Liver (tissue), 9 donors: ENCODE data around the gene RSU1. TPM values are rescaled to one million over a fixed set of nuclear protein-coding genes. Genes with fewer than 3 reads are reported as not detected.
A peak's percentile ranks its signal among the peaks of the same experiment; 100 is the strongest.

Experiments
- DNase-seq: peaks from one replicate; pipeline ENCODE4 v3.0.0-alpha.2; 2017; ENCODE audit warnings: low spot score
- H3K27ac ChIP-seq, 2 donors: one replicate each; pipeline ENCODE4 v1.7.0; 2013; ENCODE audit warnings: inconsistent platforms in 2 of 2, low read length in 2 of 2, control low read depth in 1 of 2, low read depth in 1 of 2, mild to moderate bottlenecking in 1 of 2
- H3K27me3 ChIP-seq, 4 donors: one replicate each; pipeline versions ENCODE4 v1.6.1 to v1.7.0; 2013; ENCODE audit warnings: low read length in 3 of 4, inconsistent platforms in 1 of 4, mild to moderate bottlenecking in 1 of 4, moderate library complexity in 1 of 4; ENCODE audit not compliant: control insufficient read depth in 4 of 4, insufficient read depth in 4 of 4
- H3K36me3 ChIP-seq, 4 donors: one replicate each; pipeline versions ENCODE4 v1.6.1 to v1.7.0; 2013; ENCODE audit warnings: low read length in 3 of 4, mild to moderate bottlenecking in 3 of 4, low read depth in 1 of 4, moderate library complexity in 1 of 4; ENCODE audit not compliant: control insufficient read depth in 4 of 4, insufficient read depth in 3 of 4
- H3K4me1 ChIP-seq, 4 donors: one replicate each; pipeline versions ENCODE4 v1.6.1 to v1.7.0; 2013; ENCODE audit warnings: low read length in 3 of 4, mild to moderate bottlenecking in 3 of 4, moderate library complexity in 1 of 4; ENCODE audit not compliant: control insufficient read depth in 4 of 4, insufficient read depth in 4 of 4
- H3K4me3 ChIP-seq, 3 donors: one replicate each; pipeline versions ENCODE4 v1.6.1 to v1.7.0; 2013; ENCODE audit warnings: low read length in 3 of 3, control low read depth in 1 of 3, low read depth in 1 of 3, mild to moderate bottlenecking in 1 of 3
- H3K9ac ChIP-seq, 2 donors: one replicate each; pipeline ENCODE4 v1.7.0; 2013; ENCODE audit warnings: low read length in 2 of 2, mild to moderate bottlenecking in 2 of 2, moderate library complexity in 2 of 2, control low read depth in 1 of 2, low read depth in 1 of 2
- H3K9me3 ChIP-seq, 4 donors: one replicate each; pipeline versions ENCODE4 v1.6.1 to v1.7.0; 2013; ENCODE audit warnings: low read length in 3 of 4; ENCODE audit not compliant: control insufficient read depth in 4 of 4
- ATF3 ChIP-seq: IDR thresholded peaks from 2 replicates; pipeline ENCODE4 v1.6.1; 2016; ENCODE audit warnings: antibody characterized with exemption
- CTCF ChIP-seq: fragments of 150-350 bp; IDR thresholded peaks from 2 replicates; pipeline ENCODE4 v1.5.1; 2017; ENCODE audit warnings: improper control_type of control experiment, low read depth, low read length; ENCODE audit not compliant: missing input control
- FOXA1 ChIP-seq: IDR thresholded peaks from 2 replicates; pipeline ENCODE4 v1.6.1; 2016; ENCODE audit warnings: antibody characterized with exemption
- FOXA2 ChIP-seq: IDR thresholded peaks from 2 replicates; pipeline ENCODE4 v1.6.1; 2016; ENCODE audit warnings: antibody characterized with exemption
- GABPA ChIP-seq, 2 donors: IDR thresholded peaks in 1 of 2; conservative IDR thresholded peaks in 1 of 2; 2 replicates each; pipeline ENCODE4 v1.6.1; 2016; ENCODE audit warnings: antibody characterized with exemption in 2 of 2, mild to moderate bottlenecking in 1 of 2, moderate library complexity in 1 of 2
- HNF4A ChIP-seq, 2 donors: conservative IDR thresholded peaks; 2 replicates each; pipeline ENCODE4 v1.6.1; 2016; ENCODE audit warnings: antibody characterized with exemption in 2 of 2, mild to moderate bottlenecking in 2 of 2
- HNF4G ChIP-seq: IDR thresholded peaks from 2 replicates; pipeline ENCODE4 v1.6.1; 2016; ENCODE audit warnings: antibody characterized with exemption
- JUND ChIP-seq, 2 donors: IDR thresholded peaks; 2 replicates each; pipeline ENCODE4 v1.6.1; 2016; ENCODE audit warnings: antibody characterized with exemption in 2 of 2
- MAX ChIP-seq: IDR thresholded peaks from 2 replicates; pipeline ENCODE4 v1.6.1; 2016; ENCODE audit warnings: antibody characterized with exemption
- NR2F2 ChIP-seq: IDR thresholded peaks from 2 replicates; pipeline ENCODE4 v1.6.1; 2016; ENCODE audit warnings: antibody characterized with exemption
- RAD21 ChIP-seq, 2 donors: IDR thresholded peaks; 2 replicates each; pipeline ENCODE4 v1.6.1; 2016; ENCODE audit warnings: antibody characterized with exemption in 2 of 2, mild to moderate bottlenecking in 2 of 2
- REST ChIP-seq: IDR thresholded peaks from 2 replicates; pipeline ENCODE4 v1.6.1; 2016; ENCODE audit warnings: antibody characterized with exemption, mild to moderate bottlenecking
- RXRA ChIP-seq, 2 donors: IDR thresholded peaks; 2 replicates each; pipeline ENCODE4 v1.6.1; 2017 to 2018; ENCODE audit warnings: antibody characterized with exemption in 2 of 2, mild to moderate bottlenecking in 1 of 2
- SP1 ChIP-seq: IDR thresholded peaks from 2 replicates; pipeline ENCODE4 v1.6.1; 2018; ENCODE audit warnings: antibody characterized with exemption, mild to moderate bottlenecking
- TAF1 ChIP-seq: conservative IDR thresholded peaks from 2 replicates; pipeline ENCODE4 v1.6.1; 2016; ENCODE audit warnings: antibody characterized with exemption, mild to moderate bottlenecking
- YY1 ChIP-seq: IDR thresholded peaks from 2 replicates; pipeline ENCODE4 v1.6.1; 2016; ENCODE audit warnings: antibody characterized with exemption, mild to moderate bottlenecking
- ZBTB33 ChIP-seq: IDR thresholded peaks from 2 replicates; pipeline ENCODE4 v1.6.1; 2016; ENCODE audit warnings: antibody characterized with exemption
- WGBS: extraction: QIAGEN DNeasy Blood & Tissue Kit; methylation state at CpG from one replicate; pipeline ENCODE4 v1.1.7; 2013; 5-methylcytosine and 5-hydroxymethylcytosine counted together
- polyA plus RNA-seq, 2 donors: library from polyadenylated mRNA; stranded (reverse) in 1 of 2; unstranded in 1 of 2; fragments of 200-250 nt in 1 of 2; fragments of >200 nt in 1 of 2; fragmentation: Nextera tagmentation in 1 of 2; extraction: Ambion mirVana in 1 of 2; gene quantifications; one replicate each; pipeline versions ENCODE4 v1.2.1 to v1.2.3, GENCODE V29; 2013 to 2015
- total RNA-seq, 2 donors: library from RNA; depleted of rRNA; stranded (reverse); fragments of >200 nt; gene quantifications; one replicate each; pipeline ENCODE4 v1.2.3, GENCODE V29; 2014
- donor health status: healthy.
- donor health status: healthy.
- donor health status: healthy.
- donor health status: healthy.
- donor health status: healthy.

RSU1 gene
- total and polyA plus RNA-seq, 4 donors = 19.2 to 38.2 (median 28.0) TPM

GRCh38 chr10:16845248-16845647, 28.0 kb upstream of the RSU1 start:
- Histone ChIP-seq H3K36me3 (no peaks in the 10 kb centered on the region), H3K9ac (no peak overlapping the region), H3K4me3 (no peak overlapping the region), H3K9me3 (no peaks in the 10 kb centered on the region), H3K4me1 (no peaks in the 10 kb centered on the region), H3K27ac (no peak overlapping the region), H3K27me3 (no peaks in the 10 kb centered on the region)
- DNase-seq = no peak
- TF ChIP-seq RXRA (IDR thresholded peaks at IDR 0.05) (no peak), NR2F2 (no peak)

- peak in 1 of 2 donors; percentile 20 for TF ChIP-seq HNF4A (conservative IDR thresholded peaks at IDR 0.05)
- peak; percentile 89 to 94 for TF ChIP-seq RAD21 (IDR thresholded peaks at IDR 0.05)
- no peak for TF ChIP-seq SP1
- peak; percentile 68 for TF ChIP-seq CTCF
- TF ChIP-seq TAF1 = no peak
- WGBS = 0% methylated on average over 1 of the region's 1 CpG
- H3K36me3 ChIP-seq = no peaks in the 10 kb centered on the region
- H3K4me1 ChIP-seq = no peaks in the 10 kb centered on the region
- no peaks in the 10 kb centered on the region for H3K9me3 ChIP-seq
- DNase-seq = no peak
- no peak overlapping the region for H3K27ac ChIP-seq
- no peak overlapping the region for H3K9ac ChIP-seq
- no peak overlapping the region for H3K4me3 ChIP-seq
- no peaks in the 10 kb centered on the region for H3K27me3 ChIP-seq
These were observed 26.1 kb upstream of the RSU1 start for GRCh38 chr10:16843252-16843870.

GRCh38 chr10:16835228-16835627, 18.0 kb upstream of the RSU1 start:
- no peak overlapping the region for H3K9ac ChIP-seq
- H3K36me3 ChIP-seq = no peaks in the 10 kb centered on the region
- H3K27me3 ChIP-seq = no peaks in the 10 kb centered on the region
- H3K4me3 ChIP-seq = no peak overlapping the region
- no peaks in the 10 kb centered on the region for H3K4me1 ChIP-seq
- no peaks in the 10 kb centered on the region for H3K9me3 ChIP-seq
- TF ChIP-seq TAF1 (no peak), CTCF (no peak), GABPA (IDR thresholded peaks at IDR 0.05 in 1 of 2, conservative IDR thresholded peaks at IDR 0.05 in 1 of 2) (no peak), JUND (IDR thresholded peaks at IDR 0.05) (no peak), FOXA1 (no peak), REST (no peak), RXRA (IDR thresholded peaks at IDR 0.05) (no peak), NR2F2 (no peak), HNF4A (conservative IDR thresholded peaks at IDR 0.05) (no peak), MAX (no peak), FOXA2 (no peak), ATF3 (no peak), HNF4G (no peak), ZBTB33 (no peak), YY1 (no peak)
- no peak for DNase-seq
- WGBS = 68% methylated on average over 8 of the region's 8 CpGs
- no peak overlapping the region for H3K27ac ChIP-seq
